ENCODE data around the gene LRRN2. TPM values are rescaled to one million over a fixed set of nuclear protein-coding genes. Genes with fewer than 3 reads are reported as not detected.

LRRN2 gene
- total RNA-seq, 1 experiment from 2014 or later: not detected

DNA sequence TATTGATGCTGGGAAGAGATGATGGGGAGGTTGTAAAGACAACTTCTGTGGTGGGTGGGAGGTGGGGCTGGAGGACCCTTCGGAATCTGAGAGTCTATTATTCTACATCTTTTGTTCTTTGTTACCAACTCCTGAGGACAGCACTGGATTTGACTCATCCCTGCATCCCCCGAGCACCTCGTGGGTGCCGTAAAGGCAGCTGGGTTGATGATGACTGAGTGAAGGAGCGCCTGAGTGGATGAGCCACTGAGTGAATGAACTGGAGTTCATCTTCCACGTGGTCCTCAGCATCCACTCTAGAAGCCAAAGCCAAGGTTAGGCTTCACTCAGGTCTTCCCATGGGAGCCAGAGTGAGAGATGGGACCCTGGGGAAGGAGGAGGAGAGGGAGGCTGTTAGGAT, 77.6 kb downstream of the LRRN2 start:
- BruUV-seq (replicated peaks): no TSS peak
- Histone ChIP-seq H3K36me3 (ENCODE audit: control insufficient read depth, insufficient read depth, low read length) (no peaks in the 10 kb centered on the region), H3K9me3 (no peaks in the 10 kb centered on the region), H3K4me3 (ENCODE audit: low read depth, low read length) (no peak overlapping the region), H3K27me3 (replicated peaks; ENCODE audit: control insufficient read depth, insufficient read depth, low read length) (no peaks in the 10 kb centered on the region), H3K4me1 (no peaks in the 10 kb centered on the region)
- no peak overlapping the region for H3K27ac Mint-ChIP-seq (ENCODE audit: unreplicated experiment)
- POLR2A ChIA-PET: no interaction called here
- H3K27me3 Mint-ChIP-seq (ENCODE audit: insufficient read depth, unreplicated experiment): peaks cover 11% of the 10 kb centered on the region
- H3K36me3 Mint-ChIP-seq (ENCODE audit: insufficient read depth, unreplicated experiment): no peaks in the 10 kb centered on the region
- TF ChIP-seq, protein P1, sequence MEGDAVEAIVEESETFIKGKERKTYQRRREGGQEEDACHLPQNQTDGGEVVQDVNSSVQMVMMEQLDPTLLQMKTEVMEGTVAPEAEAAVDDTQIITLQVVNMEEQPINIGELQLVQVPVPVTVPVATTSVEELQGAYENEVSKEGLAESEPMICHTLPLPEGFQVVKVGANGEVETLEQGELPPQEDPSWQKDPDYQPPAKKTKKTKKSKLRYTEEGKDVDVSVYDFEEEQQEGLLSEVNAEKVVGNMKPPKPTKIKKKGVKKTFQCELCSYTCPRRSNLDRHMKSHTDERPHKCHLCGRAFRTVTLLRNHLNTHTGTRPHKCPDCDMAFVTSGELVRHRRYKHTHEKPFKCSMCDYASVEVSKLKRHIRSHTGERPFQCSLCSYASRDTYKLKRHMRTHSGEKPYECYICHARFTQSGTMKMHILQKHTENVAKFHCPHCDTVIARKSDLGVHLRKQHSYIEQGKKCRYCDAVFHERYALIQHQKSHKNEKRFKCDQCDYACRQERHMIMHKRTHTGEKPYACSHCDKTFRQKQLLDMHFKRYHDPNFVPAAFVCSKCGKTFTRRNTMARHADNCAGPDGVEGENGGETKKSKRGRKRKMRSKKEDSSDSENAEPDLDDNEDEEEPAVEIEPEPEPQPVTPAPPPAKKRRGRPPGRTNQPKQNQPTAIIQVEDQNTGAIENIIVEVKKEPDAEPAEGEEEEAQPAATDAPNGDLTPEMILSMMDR (IDR thresholded peaks at IDR 0.05; ENCODE audit: insufficient read depth in 1 of 2, low read depth in 1 of 2, low read length in 1 of 2, severe bottlenecking in 1 of 2, unreplicated experiment in 1 of 2): no peak
- H3K9me3 Mint-ChIP-seq (ENCODE audit: unreplicated experiment): no peaks in the 10 kb centered on the region
- no peak overlapping the region for H3K4me3 Mint-ChIP-seq (ENCODE audit: unreplicated experiment)
- no peaks in the 10 kb centered on the region for H3K4me1 Mint-ChIP-seq (ENCODE audit: low read depth, unreplicated experiment)
- DNase-seq: no peak
- CTCF ChIA-PET: no interaction called here
- intact Hi-C loops (cut with micrococcal nuclease; ENCODE audit: unreplicated experiment): no loop called here

DNA sequence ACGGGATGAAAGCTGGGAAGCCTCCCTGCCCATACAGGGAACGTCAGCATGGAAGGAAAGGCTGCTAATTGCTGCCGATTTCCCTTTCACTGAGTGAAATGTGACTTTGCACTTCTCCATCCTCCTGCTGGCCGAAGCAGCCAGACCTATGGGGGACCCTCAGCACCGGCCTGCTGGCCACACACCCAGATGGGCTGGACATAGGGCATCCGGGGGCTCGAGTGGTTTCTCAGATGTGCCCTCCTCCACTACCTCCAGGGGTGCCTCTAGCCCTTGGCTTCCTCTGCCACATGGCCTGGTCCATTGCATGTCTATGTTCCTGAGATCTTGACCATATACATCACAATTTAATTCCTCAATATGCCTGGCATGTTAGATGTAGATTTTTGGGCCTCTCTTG, 79.7 kb downstream of the LRRN2 start:
- no peak overlapping the region for H3K4me3 Mint-ChIP-seq (ENCODE audit: unreplicated experiment)
- no peaks in the 10 kb centered on the region for H3K9me3 Mint-ChIP-seq (ENCODE audit: unreplicated experiment)
- no peaks in the 10 kb centered on the region for H3K36me3 Mint-ChIP-seq (ENCODE audit: insufficient read depth, unreplicated experiment)
- BruUV-seq (replicated peaks): no TSS peak
- ChIA-PET CTCF (interaction anchor here (0.7 kb wide), 1 partner anchor 879 kb away, joined by 3 read pairs; no protein-coding TSS in a partner anchor), POLR2A (no interaction called here)
- no peaks in the 10 kb centered on the region for H3K36me3 ChIP-seq (ENCODE audit: control insufficient read depth, insufficient read depth, low read length)
- H3K27me3 ChIP-seq (replicated peaks; ENCODE audit: control insufficient read depth, insufficient read depth, low read length): no peaks in the 10 kb centered on the region
- intact Hi-C loops (cut with micrococcal nuclease; ENCODE audit: unreplicated experiment): no loop called here
- no peak overlapping the region for H3K27ac Mint-ChIP-seq (ENCODE audit: unreplicated experiment)
- no peaks in the 10 kb centered on the region for H3K9me3 ChIP-seq
- no peaks in the 10 kb centered on the region for H3K4me1 Mint-ChIP-seq (ENCODE audit: low read depth, unreplicated experiment)
- TF ChIP-seq, protein P1 (IDR thresholded peaks at IDR 0.05; ENCODE audit: insufficient read depth in 1 of 2, low read depth in 1 of 2, low read length in 1 of 2, severe bottlenecking in 1 of 2, unreplicated experiment in 1 of 2): no peak
- no peak overlapping the region for H3K4me3 ChIP-seq (ENCODE audit: low read depth, low read length)
- DNase-seq: no peak
- H3K4me1 ChIP-seq: no peaks in the 10 kb centered on the region
- peaks cover 9% of the 10 kb centered on the region for H3K27me3 Mint-ChIP-seq (ENCODE audit: insufficient read depth, unreplicated experiment)

GRCh38 chr1:204602871-204603542, 82.5 kb downstream of the LRRN2 start:
- Mint-ChIP-seq H3K36me3 (ENCODE audit: insufficient read depth, unreplicated experiment) (peaks cover 5% of the 10 kb centered on the region), H3K9me3 (ENCODE audit: unreplicated experiment) (no peaks in the 10 kb centered on the region), H3K4me1 (ENCODE audit: low read depth, unreplicated experiment) (no peaks in the 10 kb centered on the region), H3K27ac (ENCODE audit: unreplicated experiment) (no peak overlapping the region), H3K4me3 (ENCODE audit: unreplicated experiment) (no peak overlapping the region), H3K27me3 (ENCODE audit: insufficient read depth, unreplicated experiment) (peaks cover 2% of the 10 kb centered on the region)
- Histone ChIP-seq H3K27me3 (replicated peaks; ENCODE audit: control insufficient read depth, insufficient read depth, low read length) (no peaks in the 10 kb centered on the region), H3K4me3 (ENCODE audit: low read depth, low read length) (no peak overlapping the region), H3K9me3 (no peaks in the 10 kb centered on the region), H3K36me3 (ENCODE audit: control insufficient read depth, insufficient read depth, low read length) (no peaks in the 10 kb centered on the region), H3K4me1 (no peaks in the 10 kb centered on the region)
- ChIA-PET POLR2A (no interaction called here), CTCF (no interaction called here)
- DNase-seq: no peak
- intact Hi-C loops (cut with micrococcal nuclease; ENCODE audit: unreplicated experiment): no loop called here
- TF ChIP-seq, protein P1 (IDR thresholded peaks at IDR 0.05; ENCODE audit: insufficient read depth in 1 of 2, low read depth in 1 of 2, low read length in 1 of 2, severe bottlenecking in 1 of 2, unreplicated experiment in 1 of 2): no peak
- BruUV-seq (replicated peaks): no TSS peak

Data from Caco-2 (cell line).